ENCODE results near the gene ADRM1. TPM values are rescaled to one million over a fixed set of nuclear protein-coding genes. Genes with fewer than 3 reads are reported as not detected.

ADRM1 gene
- total RNA-seq, 1 donor from 2014 or later, result 179 TPM

DNA sequence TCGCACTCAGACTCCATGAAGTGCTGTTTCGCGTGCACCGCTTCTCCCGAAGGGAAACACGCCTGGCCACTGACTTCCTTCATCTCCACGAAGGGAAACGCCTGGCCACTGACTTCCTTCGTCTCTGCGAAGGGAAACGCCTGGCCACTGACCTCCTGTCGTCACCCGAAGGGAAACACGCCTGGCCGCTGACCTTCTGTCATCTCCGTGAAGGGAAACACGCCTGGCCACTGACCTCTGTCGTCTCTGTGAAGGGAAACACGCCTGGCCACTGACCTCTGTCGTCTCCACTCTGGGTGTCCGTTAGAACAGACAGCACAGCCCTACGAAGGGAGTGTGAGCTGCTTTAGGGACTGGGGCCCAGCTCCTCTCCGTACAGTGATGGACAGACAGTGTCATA lies 17.1 kb upstream of the ADRM1 start:
- no peak overlapping the region for H3K4me3 Mint-ChIP-seq
- no peaks in the 10 kb centered on the region for H3K27me3 Mint-ChIP-seq
- DNase-seq, result no peak
- no peaks in the 10 kb centered on the region for H3K4me1 Mint-ChIP-seq
- H3K27ac Mint-ChIP-seq, result no peak overlapping the region
- H3K36me3 Mint-ChIP-seq (ENCODE audit: low read depth), result peaks cover 24% of the 10 kb centered on the region
- intact Hi-C loops (cut with micrococcal nuclease), result no loop called here
- H3K9me3 Mint-ChIP-seq, result no peaks in the 10 kb centered on the region

DNA sequence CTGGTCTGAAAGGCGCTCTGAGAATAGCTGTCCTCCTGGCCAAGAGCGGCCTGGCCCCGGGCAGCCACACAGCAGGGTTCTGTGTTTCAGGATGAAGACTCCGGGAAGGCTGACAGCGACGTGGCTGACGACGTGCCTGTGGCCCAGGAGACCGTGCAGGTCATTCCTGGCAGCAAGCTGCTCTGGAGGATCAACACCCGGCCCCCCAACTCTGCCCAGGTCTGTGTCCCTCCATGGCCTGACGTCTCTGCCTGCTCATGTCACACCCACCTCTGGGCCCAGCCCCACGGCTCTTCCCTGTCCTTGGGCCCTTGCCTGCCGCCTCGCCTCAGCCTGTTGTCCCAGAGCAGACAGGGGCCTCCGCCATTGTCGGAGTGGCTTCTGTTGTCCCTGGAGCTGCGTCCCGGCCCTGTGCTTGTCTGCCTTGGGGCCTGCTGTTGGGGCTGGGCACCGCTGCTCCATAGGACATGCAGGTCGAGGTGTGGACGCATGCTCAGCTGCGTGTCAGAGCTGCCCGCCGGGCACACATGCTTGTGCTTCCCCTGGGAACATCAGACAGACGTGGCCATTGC lies 16.2 kb upstream of the ADRM1 start:
- Mint-ChIP-seq H3K36me3 (ENCODE audit: low read depth) (peaks cover 22% of the 10 kb centered on the region), H3K27me3 (no peaks in the 10 kb centered on the region), H3K27ac (no peak overlapping the region), H3K4me3 (no peak overlapping the region), H3K4me1 (no peaks in the 10 kb centered on the region), H3K9me3 (no peaks in the 10 kb centered on the region)
- intact Hi-C loops (cut with micrococcal nuclease), result no loop called here
- no peak for DNase-seq

DNA sequence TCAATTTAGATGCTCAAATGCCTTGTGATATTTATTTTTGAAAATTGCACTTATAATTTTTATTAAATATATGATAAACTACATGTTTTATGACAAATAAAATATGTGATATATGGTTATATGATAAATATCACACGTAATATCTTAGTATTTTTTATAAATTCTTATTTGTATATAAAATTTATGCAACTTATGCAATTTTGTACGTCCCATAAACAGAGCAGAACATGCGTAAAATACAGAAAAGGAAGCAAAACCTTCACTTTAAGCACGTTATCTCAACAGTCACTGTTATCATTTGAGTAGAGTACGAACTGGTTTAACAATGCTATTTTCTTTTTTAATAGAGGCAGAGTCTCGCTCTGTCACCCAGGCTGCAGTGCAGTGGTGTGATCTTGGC lies 15.7 kb upstream of the ADRM1 start:
- no peaks in the 10 kb centered on the region for H3K27me3 Mint-ChIP-seq
- peaks cover 1% of the 10 kb centered on the region for H3K4me1 Mint-ChIP-seq
- no peak for DNase-seq
- H3K4me3 Mint-ChIP-seq, result no peak overlapping the region
- H3K9me3 Mint-ChIP-seq, result no peaks in the 10 kb centered on the region
- peaks cover 18% of the 10 kb centered on the region for H3K36me3 Mint-ChIP-seq (ENCODE audit: low read depth)
- H3K27ac Mint-ChIP-seq, result no peak overlapping the region
- intact Hi-C loops (cut with micrococcal nuclease), result no loop called here

DNA sequence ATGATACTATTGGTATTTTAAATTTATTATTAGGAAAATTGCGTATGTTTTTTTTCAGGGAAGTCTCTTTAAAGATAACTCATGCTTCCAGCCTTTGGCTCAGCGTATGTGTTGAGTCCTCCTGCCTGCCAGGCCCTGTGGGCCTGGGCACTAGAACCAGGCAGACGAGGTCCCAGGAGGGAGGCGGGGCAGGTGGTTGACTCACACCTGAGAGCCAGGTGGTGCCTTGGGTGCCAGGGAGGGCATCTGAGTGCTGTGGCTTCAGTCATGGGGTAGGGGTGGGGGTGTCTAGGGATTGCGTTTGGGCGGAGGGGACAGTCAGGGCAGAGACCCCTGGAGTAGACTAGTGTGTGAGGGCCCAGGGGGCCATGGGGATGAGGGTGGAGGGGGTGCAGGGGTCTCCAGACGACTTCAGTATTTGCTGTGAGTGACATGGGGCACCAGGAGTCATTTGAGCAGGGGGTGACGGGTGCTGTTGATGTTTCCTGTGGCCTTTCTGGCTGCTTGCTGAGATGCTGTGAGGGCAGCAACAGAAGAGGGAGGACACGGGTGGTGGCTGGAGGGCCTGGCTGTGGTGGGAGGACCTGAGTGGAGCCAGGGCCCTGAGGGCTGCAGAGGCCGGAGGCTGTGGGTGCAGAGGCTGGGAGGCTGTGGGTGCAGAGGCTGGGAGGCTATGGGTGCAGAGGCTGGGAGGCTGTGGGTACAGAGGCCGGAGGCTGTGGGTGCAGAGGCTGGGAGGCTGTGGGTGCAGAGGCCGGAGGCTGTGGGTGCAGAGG lies 14.8 kb upstream of the ADRM1 start:
- no peak for DNase-seq
- Mint-ChIP-seq H3K4me1 (peaks cover 3% of the 10 kb centered on the region), H3K27ac (peak overlapping the region; percentile 20), H3K9me3 (no peaks in the 10 kb centered on the region), H3K27me3 (no peaks in the 10 kb centered on the region), H3K4me3 (no peak overlapping the region), H3K36me3 (ENCODE audit: low read depth) (peaks cover 20% of the 10 kb centered on the region)
- intact Hi-C loops (cut with micrococcal nuclease), result no loop called here

DNA sequence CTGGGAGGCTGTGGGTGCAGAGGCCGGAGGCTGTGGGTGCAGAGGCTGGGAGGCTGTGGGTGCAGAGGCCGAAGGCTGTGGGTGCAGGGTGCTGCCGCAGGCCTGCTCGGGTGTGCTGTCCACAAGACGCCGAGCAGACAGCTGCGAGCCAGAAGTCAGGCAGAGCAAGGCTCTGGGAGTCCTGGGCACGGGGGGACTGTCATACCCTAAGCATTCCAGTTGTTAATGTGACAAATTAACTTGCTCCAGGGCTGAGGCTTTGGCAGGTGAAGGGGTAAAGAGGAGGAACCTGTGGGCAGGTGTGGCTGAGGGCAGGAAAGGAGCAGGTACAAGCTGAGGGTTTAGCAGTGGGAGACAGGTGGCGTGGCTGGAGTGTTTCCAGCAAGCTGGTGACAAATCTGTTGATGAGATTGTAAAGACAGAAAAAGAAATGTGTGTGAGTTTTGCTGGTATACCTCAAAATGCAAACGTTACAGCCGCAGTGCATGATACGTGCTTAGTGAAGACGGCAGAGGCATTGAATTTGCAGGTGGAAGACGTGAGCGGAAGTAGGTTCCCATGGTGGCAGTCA lies 14.2 kb upstream of the ADRM1 start:
- Mint-ChIP-seq H3K4me3 (no peak overlapping the region), H3K4me1 (peaks cover 3% of the 10 kb centered on the region)

DNA sequence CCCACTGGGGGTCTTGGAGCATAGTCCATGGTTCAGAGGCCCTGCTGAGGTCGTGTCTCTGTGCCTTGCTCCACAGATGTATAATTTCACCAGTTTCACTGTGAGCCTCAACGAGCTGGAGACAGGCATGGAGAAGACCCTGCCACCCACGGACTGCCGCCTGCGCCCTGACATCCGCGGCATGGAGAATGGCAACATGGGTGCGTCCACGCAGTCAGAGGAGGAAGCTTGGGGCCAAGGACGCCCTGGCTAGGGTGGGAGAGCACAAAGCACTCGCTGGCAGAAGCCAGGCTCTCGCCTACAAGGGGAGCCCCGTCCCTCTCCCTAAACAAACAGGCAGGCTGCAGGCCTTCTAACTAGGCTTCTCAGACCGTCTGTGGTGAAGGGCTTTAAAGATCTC lies 13.7 kb upstream of the ADRM1 start:
- H3K27me3 Mint-ChIP-seq, result no peaks in the 10 kb centered on the region
- intact Hi-C loops (cut with micrococcal nuclease), result no loop called here
- H3K27ac Mint-ChIP-seq, result no peak overlapping the region
- no peak overlapping the region for H3K4me3 Mint-ChIP-seq
- peaks cover 19% of the 10 kb centered on the region for H3K36me3 Mint-ChIP-seq (ENCODE audit: low read depth)
- no peaks in the 10 kb centered on the region for H3K9me3 Mint-ChIP-seq
- H3K4me1 Mint-ChIP-seq, result peaks cover 3% of the 10 kb centered on the region
- no peak for DNase-seq

More for the DNA sequence above, 14.2 kb upstream of the ADRM1 start:
- no peak for DNase-seq
- Mint-ChIP-seq H3K36me3 (ENCODE audit: low read depth) (peaks cover 19% of the 10 kb centered on the region), H3K9me3 (no peaks in the 10 kb centered on the region), H3K27ac (no peak overlapping the region), H3K27me3 (no peaks in the 10 kb centered on the region)
- intact Hi-C loops (cut with micrococcal nuclease), result no loop called here

DNA sequence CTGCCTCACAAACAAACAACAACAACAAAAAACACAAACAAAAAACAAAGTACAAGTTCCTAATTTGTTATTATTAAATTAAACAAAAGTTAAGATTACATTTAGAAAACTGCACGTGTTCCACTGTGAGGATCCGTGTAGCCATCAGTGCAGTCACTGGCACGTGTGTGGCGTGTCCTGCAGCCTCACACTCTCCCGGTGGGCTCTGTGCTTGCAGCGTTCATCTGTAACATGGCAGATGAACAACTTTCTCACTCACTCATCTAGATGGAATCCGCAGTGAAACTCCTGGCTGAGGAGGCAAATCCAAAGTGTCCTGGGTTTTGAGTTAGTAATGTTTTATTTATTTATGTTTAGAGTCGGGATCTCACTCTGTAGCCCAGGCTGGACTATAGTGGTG lies 12.9 kb upstream of the ADRM1 start:
- intact Hi-C loops (cut with micrococcal nuclease), result no loop called here
- Mint-ChIP-seq H3K27me3 (no peaks in the 10 kb centered on the region), H3K4me3 (no peak overlapping the region), H3K4me1 (peaks cover 3% of the 10 kb centered on the region), H3K36me3 (ENCODE audit: low read depth) (peaks cover 18% of the 10 kb centered on the region), H3K9me3 (no peaks in the 10 kb centered on the region), H3K27ac (no peak overlapping the region)
- DNase-seq, result no peak

DNA sequence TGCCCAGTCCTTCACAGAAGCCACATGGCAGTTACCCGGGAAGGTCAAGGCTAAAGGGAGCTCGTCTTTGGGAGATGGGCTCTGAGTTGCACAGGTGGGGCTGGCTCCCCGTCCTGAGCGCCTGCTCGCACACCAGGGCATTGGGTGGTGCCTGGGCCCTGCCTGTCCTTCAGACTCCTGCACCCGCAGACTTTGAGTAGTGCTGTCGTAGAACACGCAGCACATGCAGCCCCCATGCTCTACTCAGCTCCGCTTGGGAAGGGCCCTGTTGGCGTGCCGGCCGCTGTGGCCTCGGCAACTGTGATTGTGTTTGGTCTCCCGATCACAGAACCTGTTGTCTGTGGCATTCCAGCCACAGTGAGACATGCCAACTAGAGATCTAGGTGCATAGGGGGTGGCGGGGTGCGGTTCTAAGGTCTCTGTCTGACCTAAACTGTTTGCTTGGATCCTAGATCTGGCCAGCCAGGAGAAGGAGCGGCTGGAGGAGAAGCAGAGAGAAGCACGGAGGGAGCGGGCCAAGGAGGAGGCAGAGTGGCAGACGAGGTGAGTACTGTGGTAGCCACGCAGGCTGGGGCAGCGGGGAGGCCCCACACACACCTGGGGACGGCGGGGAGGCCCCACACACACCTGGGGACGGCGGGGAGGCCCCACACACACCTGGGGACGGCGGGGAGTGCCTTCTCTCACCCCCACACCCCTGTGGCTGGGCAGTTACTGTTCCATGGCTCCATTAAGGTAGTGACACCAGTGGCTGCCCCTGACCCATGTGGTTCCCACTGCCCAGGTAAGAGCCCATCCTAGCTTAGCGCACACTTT lies 11.3 kb upstream of the ADRM1 start:
- intact Hi-C loops (cut with micrococcal nuclease), result no loop called here
- Mint-ChIP-seq H3K4me1 (peaks cover 3% of the 10 kb centered on the region), H3K9me3 (no peaks in the 10 kb centered on the region), H3K27ac (no peak overlapping the region), H3K36me3 (ENCODE audit: low read depth) (peaks cover 20% of the 10 kb centered on the region), H3K27me3 (no peaks in the 10 kb centered on the region), H3K4me3 (no peak overlapping the region)
- DNase-seq, result no peak

DNA sequence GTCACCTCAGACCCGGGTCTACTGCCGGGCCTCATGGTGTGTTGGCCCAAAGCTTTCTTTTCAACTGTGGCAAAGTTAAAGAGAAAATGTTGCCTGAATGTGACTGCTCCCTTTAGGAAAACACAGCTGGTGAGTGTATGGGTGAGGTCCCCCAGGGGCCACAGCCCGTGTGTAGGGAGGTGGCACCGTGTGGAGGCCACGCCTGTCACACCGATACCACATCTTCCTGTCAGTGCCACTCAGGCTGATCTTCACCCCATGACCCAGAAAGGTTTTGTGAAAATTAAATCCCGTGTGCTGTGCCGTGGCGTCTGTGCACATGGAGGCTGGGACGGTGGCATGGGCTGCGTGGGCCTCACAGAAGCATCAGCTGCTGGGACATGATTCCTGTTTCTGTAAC lies 10.7 kb upstream of the ADRM1 start:
- intact Hi-C loops (cut with micrococcal nuclease), result no loop called here
- Mint-ChIP-seq H3K4me1 (peaks cover 3% of the 10 kb centered on the region), H3K4me3 (no peak overlapping the region), H3K9me3 (no peaks in the 10 kb centered on the region), H3K27me3 (no peaks in the 10 kb centered on the region), H3K27ac (no peak overlapping the region), H3K36me3 (ENCODE audit: low read depth) (peaks cover 17% of the 10 kb centered on the region)
- DNase-seq, result no peak

DNA sequence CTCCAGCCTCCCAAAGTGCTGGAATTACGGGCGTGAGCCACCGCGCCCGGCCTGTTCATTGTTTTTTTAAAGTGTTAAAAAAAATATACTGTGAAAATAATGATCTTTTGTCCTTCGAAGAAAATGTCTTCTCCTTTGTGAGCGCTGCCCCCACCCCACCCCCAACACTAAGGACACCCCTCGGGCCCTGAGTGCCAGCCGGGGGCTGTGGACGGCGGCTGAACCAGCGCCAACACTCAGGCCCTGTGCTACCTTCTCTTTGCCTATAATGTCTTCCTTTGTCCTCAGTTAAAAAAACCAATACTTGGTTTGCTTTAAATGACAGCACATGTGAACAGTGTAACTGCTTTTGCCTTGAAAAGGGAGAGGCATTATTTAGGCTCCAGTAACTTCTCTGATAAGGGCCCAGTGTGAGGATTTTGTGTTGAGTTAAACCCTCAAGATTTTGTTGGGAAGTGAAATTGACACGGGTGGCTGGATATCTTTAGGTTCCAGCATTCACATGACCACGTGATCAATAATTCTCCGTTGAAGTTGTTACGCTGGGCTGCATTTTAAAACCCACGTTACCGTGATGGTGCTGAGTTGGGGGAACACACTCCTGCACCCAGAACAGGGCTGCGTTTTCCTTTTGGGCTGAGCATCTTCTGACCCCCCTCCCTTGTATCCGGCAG lies 9.5 kb upstream of the ADRM1 start:
- Mint-ChIP-seq H3K27ac (no peak overlapping the region), H3K4me1 (peaks cover 3% of the 10 kb centered on the region), H3K4me3 (no peak overlapping the region), H3K36me3 (ENCODE audit: low read depth) (peaks cover 17% of the 10 kb centered on the region), H3K27me3 (no peaks in the 10 kb centered on the region), H3K9me3 (no peaks in the 10 kb centered on the region)
- intact Hi-C loops (cut with micrococcal nuclease), result no loop called here
- no peak for DNase-seq

DNA sequence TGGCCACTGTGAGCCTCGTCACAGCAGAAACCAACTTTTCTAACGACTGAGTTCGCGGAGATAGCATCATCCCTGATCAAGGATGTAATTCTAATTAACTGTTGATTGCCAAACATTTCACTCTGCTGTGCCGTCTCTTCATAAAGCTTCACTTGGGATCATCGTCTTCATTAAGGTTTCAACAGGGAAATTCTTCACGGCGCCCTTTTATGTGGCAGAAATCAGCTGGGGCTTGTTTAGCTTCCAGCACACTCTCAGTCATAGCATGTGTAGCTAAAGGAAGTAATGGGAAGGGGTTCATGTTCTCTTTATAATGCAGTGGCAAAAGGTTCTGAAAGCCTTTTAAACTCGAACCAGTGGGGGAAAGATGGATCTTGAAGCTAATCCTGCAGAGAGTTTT lies 8.9 kb upstream of the ADRM1 start:
- Mint-ChIP-seq H3K36me3 (ENCODE audit: low read depth) (peaks cover 17% of the 10 kb centered on the region), H3K9me3 (no peaks in the 10 kb centered on the region), H3K27ac (no peak overlapping the region), H3K4me3 (no peak overlapping the region), H3K4me1 (peaks cover 3% of the 10 kb centered on the region), H3K27me3 (no peaks in the 10 kb centered on the region)
- intact Hi-C loops (cut with micrococcal nuclease), result no loop called here
- no peak for DNase-seq

DNA sequence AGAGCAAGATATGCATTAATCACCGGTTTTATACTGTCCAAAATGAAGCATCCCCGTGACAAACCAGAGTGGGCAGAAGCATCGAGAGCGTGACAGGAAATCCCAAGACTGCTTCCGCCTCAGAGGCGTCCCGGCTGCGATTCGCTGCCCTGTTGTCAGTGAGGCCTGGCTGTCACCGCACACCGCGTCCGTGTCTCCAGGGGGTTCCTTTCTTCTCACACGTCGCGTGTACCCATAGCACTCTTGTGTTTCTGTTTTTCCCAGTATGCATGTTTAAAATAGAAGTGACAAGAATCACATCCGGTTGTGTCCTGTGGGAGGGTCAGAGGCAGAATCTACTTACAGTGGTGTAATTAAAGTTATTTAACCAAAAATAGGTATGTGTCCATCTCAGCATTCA lies 8.3 kb upstream of the ADRM1 start:
- DNase-seq, result no peak
- Mint-ChIP-seq H3K9me3 (no peaks in the 10 kb centered on the region), H3K27me3 (no peaks in the 10 kb centered on the region), H3K36me3 (ENCODE audit: low read depth) (peaks cover 17% of the 10 kb centered on the region), H3K4me1 (peaks cover 3% of the 10 kb centered on the region), H3K4me3 (no peak overlapping the region), H3K27ac (no peak overlapping the region)
- intact Hi-C loops (cut with micrococcal nuclease), result no loop called here

DNA sequence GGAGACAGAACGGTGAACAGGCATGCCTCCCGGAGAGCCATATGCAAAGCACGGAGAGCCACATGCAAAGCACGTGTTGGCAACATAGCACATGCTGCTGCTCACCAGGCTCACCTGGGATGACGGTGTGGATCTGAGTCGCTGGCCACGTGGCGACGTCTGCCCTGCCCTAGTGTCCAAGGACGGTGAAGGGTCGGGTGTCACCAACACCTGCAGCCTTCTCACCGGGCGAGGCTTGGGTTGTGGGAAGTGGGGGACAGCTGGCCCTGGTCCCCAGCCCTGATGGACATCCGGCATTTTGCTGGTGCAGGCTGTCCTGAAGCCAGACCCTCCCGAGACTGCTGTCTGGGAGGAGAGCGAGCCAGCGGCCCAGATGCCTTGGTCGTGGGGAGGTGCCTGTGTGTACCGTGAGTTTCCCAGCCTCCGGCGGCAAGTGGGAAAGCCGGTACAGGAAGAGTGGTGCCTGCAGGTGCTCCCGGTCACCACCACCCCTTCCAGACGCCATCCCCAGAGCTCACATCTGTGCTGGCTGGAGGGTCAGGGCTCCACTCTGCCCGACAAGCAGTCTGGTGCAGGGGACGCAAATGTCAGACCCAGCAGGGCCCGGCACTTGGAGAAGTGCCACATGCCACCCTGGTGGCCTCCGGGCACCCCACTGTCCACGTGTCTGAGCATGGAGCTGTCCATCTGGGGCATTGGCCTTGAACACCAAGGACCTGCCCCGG lies 5.9 kb upstream of the ADRM1 start:
- no peak for DNase-seq
- peaks cover 15% of the 10 kb centered on the region for H3K36me3 Mint-ChIP-seq (ENCODE audit: low read depth)
- no peaks in the 10 kb centered on the region for H3K27me3 Mint-ChIP-seq
- peaks cover 7% of the 10 kb centered on the region for H3K4me1 Mint-ChIP-seq
- intact Hi-C loops (cut with micrococcal nuclease), result no loop called here
- H3K9me3 Mint-ChIP-seq, result no peaks in the 10 kb centered on the region
- no peak overlapping the region for H3K27ac Mint-ChIP-seq
- no peak overlapping the region for H3K4me3 Mint-ChIP-seq

Measured in activated CD4-positive, alpha-beta T cell treated with anti-CD3 and anti-CD28 coated beads, Interleukin-2, amount 10 ng/mL, durations not matched to agents 24 days and 14 days (primary cell).